ENCODE measurements around the gene HSPA6.
"Not testable (repeated sequence)": the region's sequence is repeated elsewhere in the genome, so short reads cannot be mapped to it uniquely, and the experiment has no call there.

Gene HSPA6

GRCh38 chr1:161538925-161539479 lies 14.7 kb downstream of the HSPA6 start:
- DNase-seq, result not testable (repeated sequence)

GRCh38 chr1:161539731-161540569 lies 15.6 kb downstream of the HSPA6 start:
- peak; percentile 19 for DNase-seq

- not testable (repeated sequence) for DNase-seq
Measured at GRCh38 chr1:161540570-161540960, 16.2 kb downstream of the HSPA6 start.

GRCh38 chr1:161542091-161542559 lies 17.8 kb downstream of the HSPA6 start:
- DNase-seq, result not testable (repeated sequence)

DNA sequence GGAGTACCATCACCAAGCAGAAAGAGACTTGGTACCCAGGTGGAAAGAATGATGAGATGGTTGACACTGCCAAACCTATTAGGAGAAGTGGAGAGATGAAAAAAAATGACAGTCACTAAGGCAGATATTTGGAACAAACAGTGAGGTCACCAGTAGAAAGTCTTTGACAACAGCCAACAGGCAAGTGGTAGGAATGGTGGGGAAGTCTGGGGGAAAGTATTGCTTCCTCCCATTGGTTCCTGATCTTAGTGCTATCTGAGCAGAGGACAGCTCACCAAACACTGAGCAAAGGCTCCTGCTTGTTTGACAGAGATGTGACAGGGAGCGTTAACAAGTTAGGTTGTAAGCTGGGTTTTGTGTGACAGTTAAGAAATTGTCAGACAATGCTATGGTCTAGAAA lies 18.8 kb downstream of the HSPA6 start:
- not testable (repeated sequence) for DNase-seq

- DNase-seq, result not testable (repeated sequence)
Measured at GRCh38 chr1:161545005-161545731, 20.8 kb downstream of the HSPA6 start.

DNA sequence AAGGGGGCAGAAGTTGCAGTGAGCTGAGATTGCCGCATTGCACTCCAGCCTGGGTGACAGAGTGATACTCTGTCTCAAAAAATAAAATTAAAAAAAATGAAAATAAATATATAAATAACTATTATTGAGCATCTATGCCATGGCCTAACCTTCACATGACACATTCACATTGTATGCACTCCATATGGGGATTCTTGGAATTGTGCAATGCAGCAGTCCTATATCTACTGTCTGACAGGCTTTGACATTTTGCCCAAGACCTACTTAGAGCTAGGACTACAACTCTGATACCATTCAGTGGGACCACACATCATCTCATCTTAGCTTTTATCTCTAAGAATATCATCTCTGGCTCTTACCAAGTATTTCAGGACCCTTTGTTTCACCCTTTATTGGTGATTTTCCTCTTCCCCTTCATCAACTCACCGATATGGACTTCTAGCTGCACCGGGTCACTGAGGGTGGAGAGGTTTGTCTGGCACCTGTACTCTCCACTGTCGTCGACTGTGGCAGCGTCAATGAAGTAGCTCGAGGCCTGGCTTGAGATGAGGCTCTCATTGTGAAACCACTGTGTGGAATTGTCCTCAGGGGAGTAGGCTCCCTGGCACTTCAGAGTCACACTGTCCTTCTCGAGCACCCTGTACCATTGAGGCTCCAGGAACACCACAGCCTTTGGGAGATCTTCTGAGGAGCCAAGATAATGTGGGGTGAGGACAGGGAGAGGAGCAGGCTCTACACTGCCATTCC lies 23.8 kb downstream of the HSPA6 start:
- not testable (repeated sequence) for DNase-seq

DNA sequence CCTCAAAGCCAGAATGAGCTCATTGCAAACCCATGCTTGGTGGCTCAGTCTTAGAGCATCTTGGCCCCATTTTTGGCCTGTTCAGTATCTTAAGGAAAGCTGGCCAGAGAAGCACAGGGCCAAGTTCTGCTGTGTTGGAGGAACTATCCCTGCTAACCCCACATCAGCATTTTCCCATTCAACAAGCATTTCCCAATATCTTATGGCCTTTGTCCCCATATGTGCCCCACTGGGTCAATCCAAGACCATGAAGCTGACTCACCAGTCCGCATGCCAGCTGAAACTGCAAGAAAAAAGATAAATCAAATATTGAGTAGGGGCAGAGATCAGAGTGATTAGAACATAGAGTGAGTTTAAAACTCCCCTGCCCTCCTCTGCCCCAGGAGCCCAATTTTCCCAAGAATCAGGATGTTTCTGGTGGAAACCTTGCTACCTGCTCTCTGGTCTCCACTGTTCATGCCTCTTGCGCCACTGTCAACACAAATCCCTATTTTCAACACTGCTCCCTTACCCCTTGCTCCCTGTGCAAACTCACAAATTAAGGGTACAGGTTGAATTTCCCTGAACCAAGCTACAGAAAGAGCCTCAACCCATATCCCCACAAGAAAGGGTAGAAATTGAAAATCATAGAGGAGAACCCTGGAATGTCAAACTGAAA lies 24.5 kb downstream of the HSPA6 start:
- DNase-seq, result not testable (repeated sequence)

DNA sequence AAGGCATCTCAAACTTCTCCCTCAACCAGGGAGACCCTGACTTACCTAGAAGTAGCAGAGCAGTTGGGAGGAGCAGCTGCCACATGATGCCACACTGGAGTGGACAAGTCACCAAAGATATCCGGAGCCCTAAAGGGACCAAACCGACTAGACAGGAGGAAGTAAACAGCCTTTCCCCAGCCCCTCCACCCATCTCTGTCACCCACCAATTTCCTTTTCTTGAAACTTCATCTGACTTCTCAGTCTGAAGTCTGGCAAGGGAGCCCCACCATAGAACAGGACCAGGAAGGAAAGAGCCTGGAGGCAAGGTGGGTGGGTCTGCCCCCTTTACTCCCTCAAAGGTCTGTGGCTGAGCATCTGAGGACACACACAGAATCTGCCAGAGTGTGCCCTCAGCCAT lies 25.3 kb downstream of the HSPA6 start, which contains the start of gene FCGR3A:
Gene FCGR3A (minus strand): TSS at position 167 of the 400 bp plus-strand sequence. CDS start 82 bp downstream, at position 85.
- no peak for DNase-seq

DNA sequence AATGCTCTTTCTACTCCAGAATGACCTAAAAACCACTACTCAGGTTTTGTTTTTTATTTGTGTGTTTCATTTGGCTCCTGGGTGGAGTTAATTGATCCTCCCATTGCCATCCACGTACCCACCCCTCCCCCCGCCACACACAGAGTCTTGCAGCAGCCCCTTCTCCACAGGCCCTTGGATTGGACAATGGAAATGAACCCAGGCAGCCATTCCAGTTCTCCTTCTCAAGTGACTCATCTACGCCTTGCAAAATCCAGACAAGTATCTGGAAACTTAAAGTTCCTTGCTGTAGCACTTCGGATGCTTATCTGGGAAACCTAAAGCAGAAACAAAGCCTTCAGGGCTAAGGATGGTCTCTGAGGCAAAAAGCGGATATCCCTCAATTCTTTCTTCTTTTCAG lies 26.6 kb downstream of the HSPA6 start:
- not testable (repeated sequence) for DNase-seq

DNA sequence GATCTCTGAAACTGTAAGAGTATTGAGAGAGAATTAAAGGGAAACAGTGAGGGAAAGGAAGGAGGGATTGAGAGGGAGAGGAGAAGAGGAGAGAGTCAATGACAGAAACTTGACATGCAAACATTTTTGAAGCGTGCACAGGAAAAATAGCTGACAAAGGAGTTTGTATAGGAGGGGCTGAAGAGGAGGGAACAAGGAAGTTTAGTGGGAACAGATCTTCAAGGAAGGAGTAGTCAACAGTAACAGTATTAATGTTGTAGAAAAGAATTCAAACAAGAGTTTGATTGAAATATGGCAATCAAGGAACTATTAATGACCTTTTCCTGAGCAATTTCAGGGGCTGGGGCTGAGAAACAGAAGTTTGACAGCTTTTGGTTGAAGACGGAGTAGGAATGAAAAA lies 29.3 kb downstream of the HSPA6 start:
- DNase-seq, result not testable (repeated sequence)

DNA sequence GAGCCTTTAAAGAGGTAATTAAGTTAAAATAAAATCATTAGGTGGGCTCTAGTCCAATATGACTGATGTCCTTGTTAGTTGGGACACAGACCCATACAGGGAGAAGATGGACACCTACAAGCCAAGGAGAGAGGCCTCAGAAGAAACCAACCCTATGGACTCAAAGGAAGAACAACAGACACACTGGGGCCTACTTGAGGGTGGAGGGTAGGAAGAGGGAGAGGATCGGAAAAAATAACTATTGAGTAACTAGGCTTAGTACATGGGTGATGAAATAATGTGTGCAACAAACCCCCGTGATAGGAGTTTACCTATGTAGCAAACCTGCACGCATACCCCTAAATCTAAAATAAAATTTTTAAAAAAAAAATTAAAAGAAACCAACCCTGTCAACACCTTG lies 30.0 kb downstream of the HSPA6 start:
- not testable (repeated sequence) for DNase-seq

GRCh38 chr1:161554815-161555417 lies 30.6 kb downstream of the HSPA6 start:
- DNase-seq, result not testable (repeated sequence)

- not testable (repeated sequence) for DNase-seq
Measured at GRCh38 chr1:161556143-161556542, 31.8 kb downstream of the HSPA6 start.

GRCh38 chr1:161556990-161557389 lies 32.6 kb downstream of the HSPA6 start:
- not testable (repeated sequence) for DNase-seq

GRCh38 chr1:161557506-161558450 lies 33.4 kb downstream of the HSPA6 start:
- not testable (repeated sequence) for DNase-seq

GRCh38 chr1:161560960-161561715 lies 36.8 kb downstream of the HSPA6 start:
- not testable (repeated sequence) for DNase-seq

DNA sequence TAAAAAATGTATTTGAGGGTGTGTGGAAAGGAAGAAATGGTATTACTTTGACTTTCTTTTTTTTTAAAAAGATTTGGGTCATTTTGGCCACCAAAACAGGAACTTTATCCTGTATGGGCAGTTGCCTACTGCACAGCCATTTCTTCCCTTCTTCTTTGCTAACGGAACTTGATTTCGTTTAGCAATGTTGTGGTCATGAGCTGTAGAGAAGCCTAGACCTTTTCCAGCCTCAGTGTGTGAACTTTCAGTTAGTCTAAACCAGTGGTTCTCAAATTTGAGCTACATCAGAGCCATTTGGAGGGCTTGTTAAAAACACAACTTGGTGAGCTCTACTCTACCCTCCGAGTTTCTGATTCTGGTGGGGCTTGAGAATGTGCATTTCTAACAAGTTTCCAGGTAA lies 38.1 kb downstream of the HSPA6 start:
- DNase-seq, result not testable (repeated sequence)

DNA sequence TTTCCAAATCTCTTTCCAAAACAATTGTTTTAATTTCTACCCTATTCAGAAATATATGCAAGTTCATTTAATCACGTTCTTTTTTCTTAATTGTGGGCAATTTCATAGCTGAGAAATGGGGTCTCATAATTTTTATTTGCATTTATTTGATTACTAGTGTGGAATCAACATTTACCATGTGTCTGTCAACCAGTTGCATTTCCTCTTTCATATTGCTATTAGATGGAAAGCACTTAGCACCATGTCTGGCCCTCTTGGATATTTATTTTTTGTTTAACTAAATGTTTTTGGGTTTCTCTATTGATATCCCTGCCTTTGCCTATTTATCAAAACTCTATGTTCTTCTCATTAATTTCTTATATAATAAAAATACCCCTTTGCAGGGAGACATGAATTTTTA lies 39.2 kb downstream of the HSPA6 start:
- DNase-seq, result not testable (repeated sequence)

- not testable (repeated sequence) for DNase-seq
Measured at GRCh38 chr1:161566602-161566960, 42.2 kb downstream of the HSPA6 start.
